HG03571 (cell line): Measurements from ENCODE around the gene PLPP6.
"Not testable (repeated sequence)": the region's sequence is repeated elsewhere in the genome, so short reads cannot be mapped to it uniquely, and the experiment has no call there.

Experiments used
- ATAC-seq: cut with Tn5 transposase; IDR thresholded peaks from one replicate; pipeline ENCODE4 v1.9.1; 2021; ENCODE audit not compliant: unreplicated experiment

The PLPP6 gene

DNA sequence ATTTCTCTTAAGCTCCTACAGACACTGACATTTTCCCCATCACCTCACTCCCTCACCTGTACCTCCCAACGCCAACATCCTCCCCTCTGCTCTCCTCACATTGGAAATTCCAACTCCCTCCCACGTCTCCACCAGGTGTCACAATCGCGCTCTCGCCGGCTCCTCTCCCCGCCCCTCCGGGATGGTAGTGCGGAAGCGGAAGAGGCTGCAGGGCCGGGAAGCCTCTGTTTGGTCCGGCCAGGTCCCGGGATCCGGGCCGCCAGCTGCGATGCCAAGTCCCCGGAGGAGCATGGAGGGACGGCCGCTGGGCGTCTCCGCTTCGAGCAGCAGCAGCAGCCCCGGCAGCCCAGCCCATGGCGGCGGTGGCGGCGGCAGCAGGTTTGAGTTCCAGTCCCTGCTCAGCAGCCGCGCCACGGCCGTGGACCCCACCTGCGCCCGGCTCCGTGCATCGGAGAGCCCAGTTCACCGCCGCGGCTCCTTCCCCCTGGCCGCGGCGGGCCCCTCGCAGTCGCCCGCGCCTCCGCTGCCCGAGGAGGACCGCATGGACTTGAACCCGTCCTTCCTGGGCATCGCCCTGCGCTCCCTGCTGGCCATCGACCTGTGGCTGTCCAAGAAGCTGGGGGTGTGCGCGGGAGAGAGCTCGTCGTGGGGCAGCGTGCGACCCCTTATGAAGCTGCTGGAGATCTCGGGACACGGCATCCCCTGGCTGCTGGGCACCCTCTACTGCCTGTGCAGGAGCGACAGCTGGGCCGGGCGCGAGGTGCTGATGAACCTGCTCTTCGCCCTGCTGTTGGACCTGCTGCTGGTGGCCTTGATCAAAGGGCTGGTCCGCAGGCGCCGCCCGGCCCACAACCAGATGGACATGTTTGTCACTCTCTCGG, at the start of gene PLPP6:
PLPP6 (plus strand) TSS at position 187 of the 881 bp plus-strand sequence; CDS start at position 269, 82 bp downstream.
- ATAC-seq, result peak; percentile 93

DNA sequence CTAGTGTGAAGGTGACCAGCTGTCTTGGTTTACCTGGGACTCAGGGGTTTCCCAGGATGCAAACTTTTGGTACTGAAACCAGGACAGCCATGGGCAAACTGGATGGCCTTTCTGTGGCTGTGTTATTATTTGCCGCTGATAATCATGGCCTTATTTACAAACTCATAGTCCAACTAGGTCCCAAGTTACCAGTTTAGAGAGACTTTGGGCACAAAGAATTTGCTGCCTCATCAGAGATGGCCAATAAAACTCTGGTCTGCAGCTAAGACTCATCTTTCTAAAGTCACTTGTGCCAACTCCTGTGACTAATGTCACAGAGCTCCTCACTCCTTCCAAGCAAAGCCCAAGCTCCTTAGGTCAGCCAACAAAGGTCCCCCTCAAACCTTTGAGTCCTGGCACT, 47.5 kb upstream of the PLPP6 start:
- no peak for ATAC-seq

DNA sequence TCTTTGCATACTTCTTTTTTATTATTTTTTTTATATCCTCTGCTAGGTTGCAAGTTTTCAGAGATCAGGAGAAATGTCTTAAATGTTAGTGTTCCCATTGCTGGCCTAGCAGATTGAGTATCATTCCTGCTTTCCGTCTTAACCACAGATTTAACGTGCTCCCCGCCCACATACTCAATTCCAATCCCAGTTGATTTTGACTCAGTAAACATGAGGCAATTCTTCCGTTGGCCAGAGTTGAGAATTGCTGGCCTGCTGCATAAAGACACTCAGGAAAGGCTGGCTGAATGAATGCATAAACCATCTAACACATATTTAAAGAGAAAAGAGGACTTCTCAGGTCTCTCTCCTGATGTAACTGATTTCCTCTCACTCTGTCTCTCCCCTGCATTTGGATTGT, 46.8 kb upstream of the PLPP6 start:
- no peak for ATAC-seq

DNA sequence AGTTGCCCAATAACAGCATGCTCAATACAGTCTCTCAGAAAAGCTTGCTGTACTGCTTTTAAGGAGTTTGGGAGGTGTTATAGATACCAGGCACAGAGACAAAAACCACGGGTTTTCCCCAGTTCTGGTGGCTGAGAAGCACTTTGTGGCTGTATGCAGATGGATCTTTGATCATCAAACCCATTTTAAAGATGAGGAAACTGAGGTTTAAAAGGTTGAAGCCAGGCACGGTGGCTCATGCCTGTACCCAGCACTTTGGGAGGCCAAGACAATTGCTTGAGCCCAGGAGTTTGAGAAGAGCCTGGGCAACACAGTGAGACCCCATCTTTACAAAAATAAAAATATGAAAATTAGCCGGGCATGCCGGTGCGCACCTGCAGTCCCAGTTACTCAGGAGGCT, 46.3 kb upstream of the PLPP6 start:
- no peak for ATAC-seq

DNA sequence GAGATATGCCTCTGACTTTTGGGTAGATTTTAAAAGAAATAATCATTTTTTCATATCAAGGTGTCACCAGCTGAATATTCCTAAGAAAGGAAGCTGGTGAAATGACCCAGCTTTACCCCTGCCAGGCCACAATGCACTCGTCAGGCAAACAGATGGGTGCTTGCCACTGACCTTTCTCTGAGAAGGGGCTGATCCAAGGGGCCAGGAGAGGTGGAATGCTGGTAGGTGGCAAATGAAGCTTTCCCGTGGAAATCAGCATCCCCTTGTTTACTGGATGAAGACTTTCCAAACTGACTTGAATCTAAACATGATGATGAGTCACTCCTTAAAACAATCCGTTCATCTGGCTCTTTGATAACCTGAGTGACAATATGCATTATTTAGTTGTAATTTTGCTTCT, 44.3 kb upstream of the PLPP6 start:
- ATAC-seq, result no peak

DNA sequence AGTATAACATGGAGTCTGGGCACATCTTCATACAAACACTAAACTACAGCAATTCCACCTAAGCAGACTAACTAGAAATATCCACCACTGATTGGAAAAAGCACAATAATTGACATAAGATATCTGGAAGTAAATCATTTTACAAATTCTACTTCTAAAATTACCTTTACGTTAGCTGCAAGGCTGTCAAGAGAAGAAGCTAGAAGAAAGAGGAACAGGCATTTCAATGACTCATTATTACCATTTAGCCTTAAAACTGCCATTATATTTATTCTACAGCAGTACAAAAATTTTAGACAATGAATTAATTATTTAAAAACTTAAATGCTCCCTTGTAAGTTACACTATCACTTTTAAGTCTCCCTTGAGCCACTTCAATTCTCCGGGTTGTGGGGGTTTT, 43.4 kb upstream of the PLPP6 start:
- no peak for ATAC-seq

DNA sequence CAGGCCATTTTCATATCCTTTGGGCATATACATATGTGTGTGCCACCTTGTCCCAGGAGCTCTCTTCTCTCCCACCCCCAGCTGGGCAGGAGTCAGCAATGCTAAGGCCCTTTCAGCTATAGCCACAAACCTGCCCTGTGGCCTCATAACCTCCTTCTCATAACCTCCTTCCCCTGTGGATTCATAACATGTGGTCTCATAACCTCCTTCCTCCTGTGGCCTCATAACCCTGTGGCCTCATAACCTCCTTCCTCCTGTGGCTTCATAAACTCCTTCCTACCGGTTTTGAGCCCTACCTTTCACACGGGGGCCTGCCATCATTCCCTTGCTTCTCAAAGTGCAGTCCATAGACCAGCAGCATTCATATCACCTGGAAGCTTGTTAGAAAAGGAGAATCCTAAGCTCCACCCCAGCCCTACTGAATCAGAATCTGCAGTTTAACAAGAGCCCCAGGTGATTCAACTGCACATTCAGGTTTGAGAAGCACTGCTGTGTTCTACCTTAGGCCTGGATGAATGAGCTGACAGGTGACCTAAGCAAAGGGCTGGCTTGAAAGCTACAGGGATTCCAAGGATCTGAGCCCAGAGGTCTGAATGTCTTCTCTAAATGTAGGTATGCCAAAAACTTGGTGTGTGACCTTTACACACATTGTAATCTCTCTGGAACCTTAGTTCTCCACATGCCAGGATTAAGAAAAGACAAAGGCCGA, 41.9 kb upstream of the PLPP6 start:
- ATAC-seq, result no peak

DNA sequence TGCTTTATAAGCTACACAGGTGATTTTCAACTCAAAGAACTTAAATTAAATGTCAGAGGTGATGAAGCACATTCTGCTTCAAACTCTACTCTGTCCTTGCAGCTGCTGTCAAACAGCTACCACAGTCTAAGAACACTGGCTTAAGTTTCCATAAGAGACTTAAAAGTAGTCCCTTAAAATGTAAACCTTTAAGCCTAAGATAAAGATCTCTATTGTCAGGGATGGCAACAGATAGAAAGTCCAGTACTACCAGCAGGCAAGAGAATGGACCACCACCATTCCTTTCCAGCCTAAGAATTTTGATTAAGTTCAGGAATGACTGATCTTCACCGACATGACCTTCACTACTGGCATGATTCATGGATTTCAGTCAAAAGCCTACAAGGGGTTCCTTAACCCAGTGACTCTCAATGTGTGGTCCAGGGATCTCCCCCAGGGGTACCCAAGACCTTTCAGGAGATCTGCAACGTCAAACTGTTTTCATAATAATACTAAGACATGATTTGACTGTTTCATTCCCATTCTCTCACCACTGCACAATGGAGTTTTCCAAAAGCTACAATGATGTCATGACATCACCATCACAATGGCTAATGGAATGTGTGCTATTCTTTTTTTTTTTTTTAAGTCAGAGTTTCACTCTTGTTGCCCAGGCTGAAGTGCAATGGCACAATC, 41.1 kb upstream of the PLPP6 start:
- no peak for ATAC-seq

DNA sequence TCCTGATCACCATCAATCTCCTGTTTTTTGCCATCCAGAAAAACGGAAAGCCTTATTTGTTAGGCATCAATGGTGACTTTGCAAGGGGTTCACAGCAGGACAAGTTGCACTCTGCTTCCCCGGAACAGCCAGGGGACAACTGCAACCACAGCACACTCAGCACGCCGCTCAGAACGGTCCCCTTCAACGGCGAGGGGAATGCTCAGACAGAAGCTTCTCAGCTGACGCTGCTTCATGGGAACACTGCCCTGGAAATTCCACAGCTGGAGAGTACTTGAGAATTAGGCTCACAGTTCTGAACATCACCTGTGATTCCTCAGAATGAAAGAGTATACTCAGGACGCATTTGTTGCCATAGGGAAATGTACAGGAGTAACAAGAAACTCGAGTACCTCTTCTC, 40.1 kb upstream of the PLPP6 start:
- ATAC-seq, result no peak

DNA sequence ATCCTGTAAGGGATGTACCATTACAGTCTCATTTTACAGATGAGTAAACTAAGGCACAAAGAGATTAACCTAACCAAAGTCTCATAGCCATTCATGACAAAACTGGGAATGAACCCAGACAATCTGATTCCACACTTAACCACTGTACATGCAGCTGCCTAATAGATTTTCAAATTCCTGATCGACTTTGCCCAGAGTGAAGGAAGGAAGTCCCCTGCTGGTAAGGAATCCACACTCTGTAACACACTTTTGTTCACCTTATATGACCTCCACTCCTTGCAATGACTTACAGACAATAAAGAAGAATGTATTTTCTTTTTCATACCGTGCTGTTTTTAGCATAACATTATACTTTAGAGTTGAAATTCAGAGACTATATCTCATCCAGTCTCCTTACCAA, 31.3 kb upstream of the PLPP6 start:
- no peak for ATAC-seq

DNA sequence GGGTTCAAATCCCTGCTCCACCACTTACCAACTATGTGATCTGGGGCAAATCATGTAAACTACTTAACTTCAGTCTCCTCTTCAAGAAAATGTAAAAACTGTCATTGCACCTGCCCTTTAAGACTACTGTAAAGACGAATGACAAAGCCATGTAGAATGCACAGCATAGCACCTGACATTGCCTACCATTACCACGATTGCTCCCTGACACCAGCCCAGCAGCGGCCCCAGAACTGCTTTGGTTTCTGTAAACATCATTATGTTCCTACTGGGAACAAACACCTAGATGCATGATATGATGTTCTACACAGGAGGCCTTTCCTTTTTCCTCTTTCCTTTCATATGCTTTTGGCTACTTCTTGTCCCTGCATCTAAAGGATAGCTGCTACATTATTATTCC, 23.1 kb upstream of the PLPP6 start:
- ATAC-seq, result no peak

DNA sequence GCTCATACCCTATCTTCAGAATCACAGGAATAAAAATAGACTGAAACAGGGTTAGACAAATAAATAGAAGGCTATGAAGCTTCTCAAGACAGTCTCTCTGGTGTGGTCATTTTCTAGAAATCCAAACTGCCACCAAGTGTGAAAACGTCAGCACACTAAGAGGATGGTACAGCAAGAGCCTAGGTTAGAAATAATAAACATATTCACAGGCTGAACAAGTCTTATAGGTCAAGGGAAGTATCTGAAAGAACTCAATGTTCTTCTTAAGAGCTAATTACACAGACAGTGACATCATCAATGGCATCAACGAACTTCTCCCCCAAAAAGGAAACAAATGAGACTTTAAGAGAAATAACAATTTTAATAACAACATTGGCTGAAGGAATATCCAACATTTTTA, 22.7 kb upstream of the PLPP6 start:
- ATAC-seq, result no peak

DNA sequence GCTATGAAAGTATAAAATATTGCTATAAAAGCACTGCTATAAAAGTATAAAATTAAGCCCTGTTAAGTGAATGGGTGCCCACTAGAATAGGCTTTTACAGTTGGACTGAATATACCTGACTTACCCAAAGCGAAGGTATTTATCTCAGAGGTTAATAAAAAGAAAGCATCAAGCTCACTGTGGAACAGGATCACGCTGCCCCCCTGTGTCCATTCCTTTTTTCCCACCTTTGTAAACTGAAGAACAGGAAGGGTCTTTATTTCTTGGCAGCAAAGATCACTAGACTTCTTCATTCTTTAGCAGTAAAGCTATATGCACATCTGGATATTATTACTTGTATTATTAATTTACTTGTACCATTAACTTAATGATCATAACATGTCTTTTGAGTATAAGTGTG, 22.1 kb upstream of the PLPP6 start:
- no peak for ATAC-seq

DNA sequence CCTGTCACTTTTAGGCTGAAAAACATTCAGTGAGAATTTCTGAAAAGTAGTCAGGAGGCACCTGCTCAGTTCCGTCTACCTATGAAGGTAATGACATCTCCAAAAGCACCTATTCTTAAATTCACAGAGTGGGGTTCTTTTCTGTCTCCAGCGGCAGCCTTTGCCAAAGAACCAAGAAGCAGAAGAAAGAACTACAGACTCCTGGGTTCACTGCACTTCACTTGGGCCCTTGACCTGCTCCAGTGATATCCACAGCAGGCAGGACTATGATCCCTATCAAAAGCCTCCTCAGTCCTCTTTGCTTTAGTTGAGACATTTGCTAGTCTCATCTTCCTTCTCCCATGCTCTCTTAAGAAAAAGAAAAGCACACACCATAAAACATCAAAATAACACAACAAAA, 19.7 kb upstream of the PLPP6 start:
- ATAC-seq, result no peak

DNA sequence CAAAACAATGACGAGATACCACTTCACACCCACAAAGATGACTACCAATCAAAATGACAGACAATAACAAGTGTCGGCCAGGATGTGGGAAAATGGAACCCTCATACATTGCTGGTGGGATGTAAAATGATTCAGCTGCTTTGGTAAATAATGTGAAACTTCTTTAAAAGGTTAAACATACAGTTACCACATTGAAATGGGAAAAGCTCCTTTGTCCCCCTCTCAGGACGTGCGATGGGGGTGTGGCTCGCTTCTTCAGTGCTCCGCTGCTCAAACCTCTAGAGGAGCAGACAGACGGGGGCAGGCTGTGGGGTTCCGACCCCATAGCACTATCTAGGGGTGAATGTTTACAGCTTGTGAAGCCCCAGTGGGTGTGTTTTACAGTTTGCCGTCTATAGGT, 8.0 kb upstream of the PLPP6 start:
- no peak for ATAC-seq

DNA sequence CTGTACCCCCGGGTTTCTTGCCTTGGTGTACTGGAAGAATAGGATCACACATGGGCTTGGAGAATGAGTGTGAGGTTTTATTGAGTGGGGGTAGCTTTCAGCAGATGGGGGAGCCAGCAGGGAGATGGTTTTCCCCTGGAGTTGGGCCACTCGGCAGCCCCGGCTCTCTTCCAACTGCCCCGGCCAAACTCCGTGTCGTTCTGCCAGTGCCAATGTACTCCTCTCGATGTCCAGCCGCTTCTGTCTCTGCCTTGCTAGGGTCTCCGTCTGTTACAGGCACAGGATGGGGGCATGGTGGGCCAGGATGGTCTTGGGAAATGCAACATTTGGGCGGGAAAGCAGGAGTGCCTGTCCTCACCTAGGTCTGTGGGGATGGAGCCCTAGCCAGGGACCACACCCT, 7.6 kb upstream of the PLPP6 start:
- ATAC-seq, result no peak

DNA sequence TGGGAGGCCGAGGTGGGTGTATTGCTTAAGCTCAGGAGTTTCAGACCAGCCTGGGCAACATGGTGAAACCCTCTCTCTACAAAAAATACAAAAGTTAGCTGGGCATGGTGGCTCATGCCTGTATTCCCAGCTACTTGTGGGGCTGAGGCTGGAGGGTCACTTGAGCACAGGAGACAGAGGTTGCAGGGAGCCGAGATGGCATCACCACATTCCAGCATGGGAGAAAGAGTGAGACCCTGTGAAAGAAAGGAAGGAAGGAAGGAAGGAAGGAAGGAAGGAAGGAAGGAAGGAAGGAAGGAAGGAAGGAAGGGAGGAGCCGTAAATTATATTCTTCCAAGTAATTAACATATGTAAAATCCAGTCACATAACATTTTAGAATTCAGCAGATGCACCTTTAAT, 5.9 kb upstream of the PLPP6 start:
- not testable (repeated sequence) for ATAC-seq

DNA sequence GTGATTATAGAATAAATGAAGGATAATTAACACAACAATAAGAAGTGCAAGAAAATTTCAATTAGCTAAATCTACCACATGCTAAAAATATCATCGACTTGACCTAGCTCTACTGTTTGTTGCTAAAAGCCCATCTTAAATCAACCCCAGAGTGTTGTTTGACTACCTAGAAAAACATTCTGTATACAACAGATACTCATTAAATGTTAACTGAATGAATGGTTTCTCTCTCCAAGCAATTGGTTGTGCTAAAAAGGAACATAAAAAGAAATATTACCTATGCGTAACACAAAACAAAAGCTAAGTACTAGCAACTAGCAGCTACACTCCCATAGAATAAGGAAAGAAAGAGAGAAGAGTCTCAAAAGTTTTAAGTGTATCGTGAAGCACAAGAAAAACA, 5.5 kb upstream of the PLPP6 start:
- ATAC-seq, result no peak

DNA sequence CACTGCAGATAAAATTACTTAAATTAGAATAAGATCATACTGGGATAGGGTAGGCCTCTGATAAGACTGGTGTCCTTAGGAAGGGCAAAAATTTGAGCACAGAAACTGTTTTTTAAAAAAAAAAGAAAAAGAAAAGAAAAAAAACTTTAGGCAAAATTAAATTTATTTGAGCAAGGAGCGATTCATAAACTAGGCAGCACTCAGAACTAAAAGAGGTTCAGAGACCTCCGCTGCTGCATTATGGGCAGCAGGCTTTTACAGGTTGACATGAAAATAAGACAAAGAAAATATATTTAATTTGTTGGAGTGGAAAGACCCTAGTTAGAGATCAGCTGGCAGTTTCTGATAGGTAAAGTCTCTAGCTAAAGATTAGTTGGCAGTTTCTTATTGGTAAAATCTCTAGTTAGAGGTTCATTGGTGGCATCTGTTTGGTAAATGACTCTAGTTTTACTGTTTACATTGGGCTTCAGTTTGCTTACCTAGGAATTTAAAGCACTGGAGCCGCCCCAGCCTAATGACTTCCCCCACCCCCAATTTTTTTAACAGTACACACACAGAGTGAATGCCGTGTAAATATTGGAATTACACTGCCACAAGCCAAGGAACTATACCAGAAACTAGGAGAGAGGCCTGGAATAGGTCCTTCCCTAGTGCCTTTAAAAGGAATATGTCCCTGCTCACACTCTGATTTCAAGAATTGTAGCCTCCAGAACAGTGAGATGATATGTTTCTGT, 4.5 kb upstream of the PLPP6 start:
- ATAC-seq, result no peak

DNA sequence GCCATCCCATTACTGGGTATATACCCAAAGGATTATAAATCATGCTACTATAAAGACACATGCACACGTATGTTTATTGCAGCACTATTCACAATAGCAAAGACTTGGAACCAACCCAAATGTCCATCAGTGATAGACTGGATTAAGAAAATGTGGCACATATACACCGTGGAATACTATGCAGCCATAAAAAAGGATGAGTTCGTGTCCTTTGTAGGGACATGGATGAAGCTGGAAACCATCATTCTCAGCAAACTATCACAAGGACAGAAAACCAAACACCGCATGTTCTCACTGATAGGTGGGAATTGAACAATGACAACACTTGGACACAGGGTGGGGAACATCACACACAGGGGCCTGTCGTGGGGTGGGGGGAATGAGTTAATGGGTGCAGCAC, 1.4 kb upstream of the PLPP6 start:
- not testable (repeated sequence) for ATAC-seq

DNA sequence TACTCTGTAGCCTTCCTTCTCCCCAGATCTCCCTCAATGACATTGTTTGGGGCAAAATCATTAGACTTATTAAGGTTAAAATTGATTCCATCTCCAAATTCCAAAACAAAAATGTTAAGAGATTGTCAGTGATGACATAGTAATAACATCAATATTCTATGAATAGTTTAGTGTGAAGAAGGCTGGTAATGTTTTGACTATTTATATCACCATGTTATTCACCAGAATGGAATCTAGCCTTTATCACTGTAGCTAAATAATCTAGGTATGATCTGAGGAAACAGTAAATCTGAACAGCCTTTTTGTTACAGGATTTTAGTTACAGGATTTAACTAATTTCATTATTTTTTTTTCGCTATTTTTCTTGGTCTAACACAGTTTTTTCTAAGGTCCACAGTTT, 929 bp upstream of the PLPP6 start:
- no peak for ATAC-seq
